ENCODE data around the gene TIPRL.
"Not testable (repeated sequence)": the region's sequence is repeated elsewhere in the genome, so short reads cannot be mapped to it uniquely, and the experiment has no call there.

Gene TIPRL

DNA sequence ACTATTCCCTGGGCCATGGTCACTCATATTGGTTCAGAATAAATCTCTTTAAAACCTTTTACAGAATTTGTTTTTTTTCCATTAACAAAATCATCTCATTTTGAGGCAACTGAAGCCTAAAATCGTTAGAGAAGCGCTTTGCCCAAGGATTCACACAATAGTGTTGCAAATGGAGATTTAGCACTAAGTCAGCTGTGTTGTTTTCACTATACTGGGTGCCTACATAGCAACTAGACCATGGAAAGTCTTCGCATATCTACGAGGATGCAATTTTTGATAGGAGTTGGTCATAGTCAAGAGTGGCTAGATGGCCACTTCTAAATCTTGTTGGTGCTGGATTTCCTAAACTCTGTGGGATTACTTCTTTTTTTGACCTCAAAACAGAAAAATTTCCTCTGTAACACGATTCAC lies 530 bp upstream of the TIPRL start:
- Mint-ChIP-seq H3K27ac (no peak overlapping the region), H3K36me3 (ENCODE audit: low read depth) (peaks cover 2% of the 10 kb centered on the region), H3K4me3 (no peak overlapping the region), H3K9me3 (no peaks in the 10 kb centered on the region), H3K27me3 (peaks cover 6% of the 10 kb centered on the region), H3K4me1 (ENCODE audit: low read depth) (peaks cover 9% of the 10 kb centered on the region)
- no peak for DNase-seq

DNA sequence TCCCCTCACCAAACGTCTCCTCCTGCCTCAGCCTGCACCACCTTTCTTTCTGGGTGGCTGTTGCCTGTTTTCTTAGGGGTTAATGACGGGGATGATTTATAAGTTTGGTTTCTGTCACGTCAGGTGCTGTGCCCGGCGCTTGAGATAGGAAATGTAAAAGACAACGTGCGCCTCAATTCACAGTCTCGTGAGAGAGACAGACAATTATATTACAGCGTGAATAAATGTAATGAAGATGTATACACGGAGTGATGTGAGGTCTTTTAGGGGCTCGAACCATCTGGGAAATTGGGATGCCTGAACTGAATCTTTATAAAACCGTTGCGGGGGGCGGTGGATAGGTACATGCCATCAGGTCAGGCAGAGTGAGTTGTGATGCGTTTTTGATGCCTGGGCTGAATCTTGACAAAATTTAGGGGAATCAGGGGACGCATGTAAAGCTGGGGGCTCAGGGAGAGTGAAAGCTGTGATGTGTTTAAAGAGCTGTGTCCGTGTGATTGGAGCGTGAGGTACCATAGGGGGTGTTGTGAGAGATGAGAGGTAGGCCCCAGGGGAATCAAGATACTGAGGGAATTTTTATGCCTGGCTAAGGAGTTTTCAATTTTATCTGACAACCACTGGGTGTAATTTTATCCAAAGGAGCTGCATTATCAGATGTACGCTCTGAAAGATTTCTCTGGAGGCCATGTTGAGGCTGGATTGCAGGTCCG lies 831 bp downstream of the TIPRL start:
- H3K27me3 Mint-ChIP-seq: peaks cover 3% of the 10 kb centered on the region

DNA sequence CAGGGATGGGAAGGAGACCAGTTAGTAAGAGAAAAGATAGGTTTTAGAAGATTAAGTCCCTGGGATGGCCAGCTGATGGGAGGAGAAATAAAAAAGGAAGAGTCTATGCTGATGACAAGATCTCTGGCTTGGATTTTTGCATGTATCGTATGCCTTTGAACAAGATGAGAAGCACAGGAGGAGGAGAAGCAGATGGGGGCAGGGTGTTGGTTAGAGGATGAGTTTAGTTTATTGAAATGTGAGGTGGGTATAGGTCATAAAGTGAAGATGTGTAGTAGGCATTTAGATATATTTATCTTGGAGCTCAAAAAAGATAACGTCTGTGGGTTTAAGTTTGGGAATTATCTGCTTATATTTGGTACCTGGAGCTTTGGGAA lies 1.4 kb downstream of the TIPRL start:
- H3K4me1 Mint-ChIP-seq (ENCODE audit: low read depth): peaks cover 14% of the 10 kb centered on the region
- no peak overlapping the region for H3K4me3 Mint-ChIP-seq

More for the DNA sequence above, 831 bp downstream of the TIPRL start:
- DNase-seq: peak; percentile 43
- no peak overlapping the region for H3K27ac Mint-ChIP-seq
- peaks cover 11% of the 10 kb centered on the region for H3K36me3 Mint-ChIP-seq (ENCODE audit: low read depth)
- no peaks in the 10 kb centered on the region for H3K9me3 Mint-ChIP-seq
- H3K4me1 Mint-ChIP-seq (ENCODE audit: low read depth): peaks cover 14% of the 10 kb centered on the region
- no peak overlapping the region for H3K4me3 Mint-ChIP-seq

DNA sequence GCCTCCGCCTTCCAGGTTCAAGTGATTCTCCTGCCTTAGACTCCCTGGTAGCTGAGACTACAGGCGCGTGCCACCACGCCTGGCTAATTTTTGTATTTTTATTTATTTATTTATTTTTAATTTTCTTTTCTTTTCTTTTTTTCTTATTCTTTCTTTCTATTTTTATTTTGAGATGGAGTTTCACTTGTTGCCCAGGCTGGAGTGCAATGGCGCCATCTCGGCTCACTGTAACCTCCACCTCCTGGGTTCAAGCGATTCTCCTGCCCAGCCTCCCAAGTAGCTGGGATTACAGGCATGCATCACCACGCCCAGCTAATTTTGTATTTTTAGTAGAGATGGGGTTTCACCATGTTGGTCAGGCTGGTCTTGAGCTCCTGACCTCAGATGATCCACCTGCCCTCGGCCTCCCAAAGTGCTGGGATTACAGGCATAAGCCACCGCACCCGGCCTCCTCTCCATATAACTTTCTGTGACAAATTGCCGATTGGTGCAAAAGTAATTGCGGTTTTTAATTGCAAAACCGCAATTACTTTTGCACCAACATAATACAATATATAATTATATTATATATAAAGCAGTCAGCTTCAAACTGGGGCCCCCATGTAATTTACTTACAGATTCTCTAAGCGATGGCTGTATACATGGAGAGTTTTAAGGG lies 2.4 kb downstream of the TIPRL start:
- peaks cover 25% of the 10 kb centered on the region for H3K36me3 Mint-ChIP-seq (ENCODE audit: low read depth)
- H3K27me3 Mint-ChIP-seq, DNase-seq, H3K4me3 Mint-ChIP-seq, H3K27ac Mint-ChIP-seq, H3K9me3 Mint-ChIP-seq: not testable (repeated sequence)
- peaks cover 14% of the 10 kb centered on the region for H3K4me1 Mint-ChIP-seq (ENCODE audit: low read depth)

More for the DNA sequence above, 1.4 kb downstream of the TIPRL start:
- DNase-seq: no peak
- peaks cover 16% of the 10 kb centered on the region for H3K36me3 Mint-ChIP-seq (ENCODE audit: low read depth)
- no peaks in the 10 kb centered on the region for H3K9me3 Mint-ChIP-seq
- no peaks in the 10 kb centered on the region for H3K27me3 Mint-ChIP-seq
- no peak overlapping the region for H3K27ac Mint-ChIP-seq

- no peak for DNase-seq
- Mint-ChIP-seq H3K4me1 (ENCODE audit: low read depth) (peaks cover 12% of the 10 kb centered on the region), H3K4me3 (no peak overlapping the region), H3K9me3 (no peaks in the 10 kb centered on the region), H3K27me3 (no peaks in the 10 kb centered on the region), H3K36me3 (ENCODE audit: low read depth) (peaks cover 76% of the 10 kb centered on the region), H3K27ac (no peak overlapping the region)
These were observed 8.4 kb downstream of the TIPRL start for GRCh38 chr1:168187177-168187576.

DNA sequence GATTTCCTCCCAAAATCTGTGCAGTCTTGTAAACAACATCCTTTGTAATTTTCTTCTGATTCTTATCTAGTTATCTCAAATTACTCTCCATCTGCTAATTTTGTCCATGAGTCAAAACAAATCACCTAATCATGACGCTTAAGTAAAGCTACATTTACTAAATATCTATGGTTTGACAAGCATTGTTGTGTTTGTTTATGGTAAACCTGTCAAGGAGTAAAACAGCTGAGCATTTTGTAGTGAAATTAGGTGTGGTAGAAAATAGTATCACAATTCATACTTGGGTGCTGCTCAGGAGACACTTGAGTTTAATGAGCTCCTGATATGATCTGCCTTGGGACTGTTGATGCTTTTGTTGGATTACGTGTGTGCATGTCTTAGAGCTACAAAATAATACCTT lies 11.6 kb downstream of the TIPRL start:
- Mint-ChIP-seq H3K36me3 (ENCODE audit: low read depth) (peaks cover 83% of the 10 kb centered on the region), H3K27ac (no peak overlapping the region)

DNA sequence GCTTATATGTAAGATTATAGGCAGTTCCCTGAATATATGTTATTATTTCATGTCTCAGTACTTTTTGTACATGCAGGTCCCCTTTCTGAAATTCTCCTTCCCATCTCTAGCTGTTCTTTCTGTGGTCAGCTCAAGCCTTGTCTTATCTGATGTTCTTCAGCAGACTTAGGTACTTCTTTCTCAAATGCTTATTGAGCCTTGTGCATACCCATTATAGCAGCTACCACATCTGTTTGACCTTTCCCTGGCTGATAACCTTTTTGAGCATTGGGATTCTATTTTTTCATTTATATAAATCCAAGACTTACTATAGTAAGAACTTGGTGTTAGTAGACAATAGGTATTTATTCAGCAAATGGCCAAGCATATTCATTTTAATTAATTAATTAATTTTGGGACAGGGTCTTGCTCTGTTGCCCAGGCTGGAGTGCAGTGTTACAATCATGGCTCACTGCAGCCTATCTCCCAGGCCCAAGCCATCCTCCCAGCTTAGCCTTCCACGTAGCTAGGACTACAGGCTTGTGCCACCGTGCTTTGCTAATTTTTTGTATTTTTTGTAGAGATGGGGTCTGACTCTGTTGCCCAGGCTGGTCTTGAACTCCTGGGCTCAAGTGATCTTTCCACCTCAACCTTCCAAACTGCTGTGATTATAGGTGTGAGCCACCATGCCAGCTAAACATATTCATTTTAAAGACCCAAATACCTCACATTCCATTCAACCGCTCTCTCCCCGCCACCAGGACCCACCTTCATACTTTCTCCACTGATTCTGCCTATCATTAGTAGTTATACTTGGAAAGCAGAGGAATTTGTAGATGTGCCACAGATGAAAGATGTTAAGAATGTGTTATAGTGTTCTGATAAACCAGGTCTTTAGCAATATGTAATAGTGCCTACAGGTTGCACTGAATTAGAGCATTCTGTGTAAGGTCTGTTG lies 16.7 kb downstream of the TIPRL start:
- H3K9me3 Mint-ChIP-seq: no peaks in the 10 kb centered on the region
- no peak overlapping the region for H3K4me3 Mint-ChIP-seq
- no peak for DNase-seq
- H3K4me1 Mint-ChIP-seq (ENCODE audit: low read depth): peaks cover 9% of the 10 kb centered on the region
- peak overlapping the region; percentile 3 for H3K27ac Mint-ChIP-seq
- H3K27me3 Mint-ChIP-seq: no peaks in the 10 kb centered on the region
- H3K36me3 Mint-ChIP-seq (ENCODE audit: low read depth): peaks cover 79% of the 10 kb centered on the region

More for the DNA sequence above, 11.6 kb downstream of the TIPRL start:
- Mint-ChIP-seq H3K9me3 (no peaks in the 10 kb centered on the region), H3K4me1 (ENCODE audit: low read depth) (peaks cover 6% of the 10 kb centered on the region), H3K27me3 (no peaks in the 10 kb centered on the region), H3K4me3 (no peak overlapping the region)
- DNase-seq: no peak

- H3K27me3 Mint-ChIP-seq: no peaks in the 10 kb centered on the region
- H3K4me1 Mint-ChIP-seq (ENCODE audit: low read depth): peaks cover 6% of the 10 kb centered on the region
- H3K36me3 Mint-ChIP-seq (ENCODE audit: low read depth): peaks cover 84% of the 10 kb centered on the region
- H3K4me3 Mint-ChIP-seq: no peak overlapping the region
- no peaks in the 10 kb centered on the region for H3K9me3 Mint-ChIP-seq
- DNase-seq: no peak
- no peak overlapping the region for H3K27ac Mint-ChIP-seq
These were observed 20.3 kb downstream of the TIPRL start for GRCh38 chr1:168199056-168199455.

GRCh38 chr1:168202941-168203654 lies 24.3 kb downstream of the TIPRL start:
- peaks cover 6% of the 10 kb centered on the region for H3K4me1 Mint-ChIP-seq (ENCODE audit: low read depth)
- H3K27me3 Mint-ChIP-seq: no peaks in the 10 kb centered on the region
- peaks cover 6% of the 10 kb centered on the region for H3K9me3 Mint-ChIP-seq
- peaks cover 75% of the 10 kb centered on the region for H3K36me3 Mint-ChIP-seq (ENCODE audit: low read depth)
- H3K4me3 Mint-ChIP-seq: no peak overlapping the region
- no peak overlapping the region for H3K27ac Mint-ChIP-seq
- DNase-seq: no peak

DNA sequence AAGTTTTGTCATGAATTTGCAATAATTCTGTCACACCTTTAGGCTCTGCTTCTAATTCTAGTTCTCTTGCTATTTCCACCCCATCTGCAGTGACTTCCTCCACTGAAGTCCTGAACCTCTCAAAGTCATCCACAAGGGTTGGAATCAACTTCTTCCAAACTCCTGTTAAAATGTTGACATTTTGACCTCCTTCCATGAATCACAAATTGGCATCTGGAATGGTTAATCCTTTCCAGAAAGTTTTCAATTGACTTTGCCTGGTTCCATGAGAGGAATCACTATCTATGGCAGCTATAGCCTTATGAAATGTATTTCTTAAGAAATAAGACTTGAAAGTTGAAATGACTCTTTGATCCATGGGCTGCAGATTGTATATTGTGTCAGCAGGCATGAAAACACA lies 27.3 kb downstream of the TIPRL start:
- H3K27ac Mint-ChIP-seq: no peak overlapping the region
- H3K27me3 Mint-ChIP-seq: no peaks in the 10 kb centered on the region
- DNase-seq: no peak
- H3K9me3 Mint-ChIP-seq: peaks cover 19% of the 10 kb centered on the region
- H3K4me1 Mint-ChIP-seq (ENCODE audit: low read depth): no peaks in the 10 kb centered on the region
- peaks cover 50% of the 10 kb centered on the region for H3K36me3 Mint-ChIP-seq (ENCODE audit: low read depth)
- no peak overlapping the region for H3K4me3 Mint-ChIP-seq

DNA sequence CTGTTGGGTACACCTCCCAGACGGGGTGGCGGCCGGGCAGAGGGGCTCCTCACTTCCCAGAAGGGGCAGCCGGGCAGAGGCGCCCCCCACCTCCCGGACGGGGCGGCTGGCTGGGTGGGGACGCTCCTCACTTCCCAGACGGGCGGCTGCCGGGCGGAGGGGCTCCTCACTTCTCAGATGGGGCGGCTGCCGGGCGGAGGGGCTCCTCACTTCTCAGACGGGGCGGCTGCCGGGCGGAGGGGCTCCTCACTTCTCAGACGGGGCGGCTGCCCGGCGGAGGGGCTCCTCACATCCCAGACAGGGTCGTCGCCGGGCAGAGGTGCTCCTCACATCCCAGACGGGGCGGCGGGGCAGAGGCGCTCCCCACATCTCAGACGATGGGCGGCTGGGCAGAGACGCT lies 28.9 kb downstream of the TIPRL start:
- not testable (repeated sequence) for H3K27me3 Mint-ChIP-seq; H3K4me3 Mint-ChIP-seq; H3K27ac Mint-ChIP-seq; H3K4me1 Mint-ChIP-seq (ENCODE audit: low read depth); DNase-seq
- H3K36me3 Mint-ChIP-seq (ENCODE audit: low read depth): peaks cover 36% of the 10 kb centered on the region
- peaks cover 28% of the 10 kb centered on the region for H3K9me3 Mint-ChIP-seq

- Mint-ChIP-seq H3K27ac (no peak overlapping the region), H3K27me3 (no peaks in the 10 kb centered on the region), H3K4me3 (no peak overlapping the region), H3K36me3 (ENCODE audit: low read depth) (peaks cover 15% of the 10 kb centered on the region), H3K4me1 (ENCODE audit: low read depth) (no peaks in the 10 kb centered on the region), H3K9me3 (peaks cover 36% of the 10 kb centered on the region)
- DNase-seq: no peak
These were observed 31.6 kb downstream of the TIPRL start for GRCh38 chr1:168210312-168210711.

GRCh38 chr1:168213349-168213748 lies 34.6 kb downstream of the TIPRL start:
- Mint-ChIP-seq H3K27me3 (no peaks in the 10 kb centered on the region), H3K4me3 (no peak overlapping the region), H3K9me3 (peaks cover 29% of the 10 kb centered on the region), H3K36me3 (ENCODE audit: low read depth) (peaks cover 3% of the 10 kb centered on the region), H3K27ac (no peak overlapping the region), H3K4me1 (ENCODE audit: low read depth) (no peaks in the 10 kb centered on the region)
- DNase-seq: no peak

DNA sequence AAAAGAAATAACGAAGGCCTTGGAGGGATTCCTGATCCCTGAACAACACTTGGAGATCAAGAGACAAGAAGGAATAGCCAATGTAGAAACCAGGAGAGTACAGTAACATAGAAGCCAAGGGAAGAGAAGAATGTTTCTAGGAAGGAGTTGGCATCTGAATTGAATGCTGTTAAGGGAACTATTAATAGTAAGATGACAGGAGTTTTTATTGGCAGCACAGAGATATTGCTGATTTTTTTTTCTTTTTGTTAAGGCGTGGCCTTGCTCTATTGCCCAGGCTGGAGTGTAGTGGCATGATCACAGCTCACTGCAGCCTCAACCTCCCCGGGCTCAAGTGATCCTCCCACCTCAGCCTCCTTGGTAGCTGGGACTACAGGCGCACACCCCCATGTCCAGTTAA lies 37.4 kb downstream of the TIPRL start:
- DNase-seq: no peak
- Mint-ChIP-seq H3K4me3 (no peak overlapping the region), H3K27ac (no peak overlapping the region), H3K36me3 (ENCODE audit: low read depth) (no peaks in the 10 kb centered on the region), H3K27me3 (peaks cover 4% of the 10 kb centered on the region), H3K4me1 (ENCODE audit: low read depth) (peaks cover 5% of the 10 kb centered on the region), H3K9me3 (peaks cover 16% of the 10 kb centered on the region)
